KMS-11 (cell line): ENCODE measurements around the gene PRKACA.

Experiments
- H2AFZ ChIP-seq: fragments of 200-600 bp; sonication (generic); 2 replicates; pipeline ENCODE4 v1.6.1; 2016; ENCODE audit warnings: antibody characterized with exemption, mixed run types, low read depth
- H3K27ac ChIP-seq: fragments of 200-600 bp; sonication (generic); 2 replicates; pipeline ENCODE4 v1.6.1; 2016; ENCODE audit warnings: mild to moderate bottlenecking, mixed run types
- H3K27me3 ChIP-seq: fragments of 200-600 bp; sonication (generic); 2 replicates; pipeline ENCODE4 v1.6.1; 2017; ENCODE audit warnings: mild to moderate bottlenecking, low read depth, mixed run types, moderate library complexity; ENCODE audit not compliant: insufficient read depth
- H3K36me3 ChIP-seq: fragments of 200-600 bp; sonication (generic); 2 replicates; pipeline ENCODE4 v1.6.1; 2017; ENCODE audit warnings: mild to moderate bottlenecking, mixed run types; ENCODE audit not compliant: insufficient read depth
- H3K4me1 ChIP-seq: fragments of 200-600 bp; sonication (generic); 2 replicates; pipeline ENCODE4 v1.6.1; 2016; ENCODE audit warnings: mild to moderate bottlenecking, low read depth, mixed run types; ENCODE audit not compliant: poor library complexity, severe bottlenecking
- H3K4me2 ChIP-seq: fragments of 200-600 bp; sonication (generic); 2 replicates; pipeline ENCODE4 v1.7.0; 2016; ENCODE audit warnings: mild to moderate bottlenecking, mixed run types
- H3K4me3 ChIP-seq: fragments of 200-600 bp; sonication (generic); IDR thresholded peaks from 2 replicates; pipeline ENCODE4 v1.6.1; 2017; ENCODE audit warnings: low read depth, low read length, mixed read lengths; ENCODE audit not compliant: insufficient read depth
- H3K79me2 ChIP-seq: fragments of 200-600 bp; sonication (generic); 2 replicates; pipeline ENCODE4 v1.6.1; 2016; ENCODE audit warnings: low read depth, mixed run types; ENCODE audit not compliant: insufficient read depth
- H3K9ac ChIP-seq: fragments of 200-600 bp; sonication (generic); 2 replicates; pipeline ENCODE4 v1.6.1; 2016; ENCODE audit warnings: mild to moderate bottlenecking, mixed run types
- H4K20me1 ChIP-seq: fragments of 200-600 bp; sonication (generic); 2 replicates; pipeline ENCODE4 v1.6.1; 2016; ENCODE audit warnings: mild to moderate bottlenecking, mixed run types; ENCODE audit not compliant: insufficient read depth
- CTCF ChIP-seq: fragments of 200-600 bp; sonication (generic); conservative IDR thresholded peaks from 2 replicates; pipeline ENCODE4 v1.6.1; 2017; ENCODE audit warnings: low read depth, mild to moderate bottlenecking, antibody characterized with exemption, low read length, moderate library complexity, mixed read lengths

Gene PRKACA

DNA sequence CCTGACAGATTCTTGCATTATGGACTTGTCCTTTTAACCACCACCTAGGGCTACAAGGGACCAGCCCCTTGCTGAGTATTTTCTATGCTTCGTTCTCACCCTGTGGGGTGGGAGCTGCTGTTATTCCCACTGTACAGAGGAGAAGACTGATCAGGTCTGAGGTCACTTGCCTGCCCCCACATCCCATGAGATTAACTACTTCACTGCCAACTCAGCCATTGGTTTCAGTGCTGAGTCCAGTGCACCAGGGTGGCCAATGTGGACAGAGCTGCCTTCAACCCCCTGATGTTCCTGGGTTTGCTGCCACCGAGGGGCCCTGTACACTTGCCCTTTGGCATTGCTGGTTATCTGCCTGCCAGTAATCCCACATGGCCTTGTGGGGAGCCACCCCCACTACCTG is 6.9 kb downstream of the PRKACA start:
- H3K79me2 ChIP-seq, result no peaks in the 10 kb centered on the region

DNA sequence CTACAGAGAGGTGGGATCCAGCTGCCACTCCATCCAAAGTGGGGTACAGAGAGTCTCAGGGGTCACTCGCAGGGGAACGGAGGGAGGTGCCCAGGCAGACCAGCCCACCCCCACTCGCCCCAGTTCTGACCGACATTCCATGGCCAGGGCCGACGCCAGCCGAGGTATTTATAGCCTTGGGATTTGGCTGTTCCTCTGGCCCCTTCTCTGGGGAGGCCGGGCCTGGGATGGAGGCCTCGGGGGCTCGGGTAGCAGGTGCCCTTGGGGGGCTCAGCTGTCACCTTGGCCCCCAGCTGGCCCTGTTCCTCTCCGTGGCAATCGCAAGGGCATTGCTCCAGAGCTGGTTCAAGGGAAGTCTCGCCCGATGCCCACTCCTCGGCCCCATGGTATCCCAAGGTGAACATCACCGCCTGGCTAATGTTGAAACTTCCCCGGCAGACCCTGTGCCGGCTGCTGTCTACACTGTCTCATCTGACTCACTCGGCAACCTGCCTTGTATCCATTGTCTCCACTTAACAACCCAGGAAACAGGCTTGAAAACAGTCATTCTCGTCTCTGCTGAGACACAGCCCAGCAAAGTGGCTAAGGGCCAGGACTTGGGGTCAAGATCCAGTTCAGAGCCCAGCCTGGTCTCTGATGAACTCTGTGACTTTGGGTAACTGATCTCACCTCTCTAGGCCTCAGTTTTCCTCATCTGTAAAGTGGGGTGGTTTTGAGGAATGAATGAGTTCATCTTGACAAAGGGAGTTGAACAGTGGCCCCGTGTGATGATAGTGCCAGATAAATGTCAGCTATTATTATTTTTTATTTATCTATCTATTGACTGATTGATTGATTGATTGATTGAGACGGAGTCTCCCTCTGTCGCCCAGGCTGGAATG is 9.7 kb downstream of the PRKACA start:
- no peak overlapping the region for H3K9ac ChIP-seq
- no peak overlapping the region for H3K27ac ChIP-seq
- no peak overlapping the region for H2AFZ ChIP-seq
- no peaks in the 10 kb centered on the region for H4K20me1 ChIP-seq
- H3K4me3 ChIP-seq, result no peak overlapping the region
- no peaks in the 10 kb centered on the region for H3K79me2 ChIP-seq
- H3K4me1 ChIP-seq, result peaks cover 31% of the 10 kb centered on the region
- TF ChIP-seq CTCF, result no peak
- no peak overlapping the region for H3K4me2 ChIP-seq
- H3K36me3 ChIP-seq, result no peaks in the 10 kb centered on the region
- no peaks in the 10 kb centered on the region for H3K27me3 ChIP-seq

More for the DNA sequence above, 6.9 kb downstream of the PRKACA start:
- Histone ChIP-seq H3K4me1 (peaks cover 3% of the 10 kb centered on the region), H3K27ac (no peak overlapping the region), H3K9ac (no peak overlapping the region), H3K4me3 (no peak overlapping the region), H4K20me1 (no peaks in the 10 kb centered on the region), H3K36me3 (no peaks in the 10 kb centered on the region), H3K27me3 (no peaks in the 10 kb centered on the region), H2AFZ (no peak overlapping the region), H3K4me2 (no peak overlapping the region)
- no peak for TF ChIP-seq CTCF

DNA sequence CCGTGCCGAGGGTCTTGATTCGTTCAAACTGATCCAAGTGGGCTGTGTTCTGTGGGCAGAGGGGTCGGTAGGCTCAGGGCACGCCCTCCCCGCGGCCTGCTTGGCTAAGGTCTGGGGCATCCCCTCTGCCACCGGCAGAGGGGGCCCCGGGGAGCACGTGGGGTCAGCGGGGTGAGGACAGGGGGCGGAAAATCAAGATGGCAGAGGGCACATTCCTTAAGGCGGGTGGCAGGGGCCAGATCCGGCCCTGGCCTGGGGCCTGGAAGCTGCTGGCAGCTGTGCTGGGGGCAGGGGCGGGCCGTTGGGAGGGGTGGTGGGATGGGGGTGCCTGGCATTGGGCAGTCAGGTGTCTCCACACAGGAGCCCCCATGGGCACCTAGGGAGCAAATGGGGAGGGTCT is 10.7 kb downstream of the PRKACA start:
- Histone ChIP-seq H3K79me2 (no peaks in the 10 kb centered on the region), H2AFZ (no peak overlapping the region), H3K4me3 (no peak overlapping the region), H3K27me3 (no peaks in the 10 kb centered on the region), H3K9ac (no peak overlapping the region), H3K36me3 (no peaks in the 10 kb centered on the region), H4K20me1 (no peaks in the 10 kb centered on the region), H3K4me2 (no peak overlapping the region), H3K27ac (no peak overlapping the region), H3K4me1 (peaks cover 41% of the 10 kb centered on the region)
- no peak for TF ChIP-seq CTCF

GRCh38 chr19:14105680-14106079 is 11.9 kb downstream of the PRKACA start:
- no peak overlapping the region for H3K4me3 ChIP-seq
- no peak overlapping the region for H2AFZ ChIP-seq
- H3K79me2 ChIP-seq, result no peaks in the 10 kb centered on the region
- no peak overlapping the region for H3K27ac ChIP-seq
- peaks cover 53% of the 10 kb centered on the region for H3K4me1 ChIP-seq
- H3K36me3 ChIP-seq, result no peaks in the 10 kb centered on the region
- H3K9ac ChIP-seq, result no peak overlapping the region
- H3K4me2 ChIP-seq, result no peak overlapping the region
- H4K20me1 ChIP-seq, result no peaks in the 10 kb centered on the region
- no peak for TF ChIP-seq CTCF
- no peaks in the 10 kb centered on the region for H3K27me3 ChIP-seq
